GM12873 (cell line): Measurements from ENCODE around the gene CPNE7.

Experiments used
- CTCF ChIP-seq: IDR thresholded peaks from 2 replicates; pipeline ENCODE4 v1.5.1; 2012; ENCODE audit warnings: low read depth, mild to moderate bottlenecking, moderate library complexity, low read length, control low read depth; ENCODE audit not compliant: insufficient read depth; ENCODE audit errors: missing control alignments

Gene CPNE7

GRCh38 chr16:89536886-89537548 lies 38.5 kb upstream of the CPNE7 start:
- TF ChIP-seq CTCF: no peak

- no peak for TF ChIP-seq CTCF
Observed at GRCh38 chr16:89537549-89537925, 38.0 kb upstream of the CPNE7 start.

GRCh38 chr16:89538286-89538685 lies 37.3 kb upstream of the CPNE7 start:
- TF ChIP-seq CTCF: no peak

- no peak for TF ChIP-seq CTCF
Observed at GRCh38 chr16:89540557-89540956, 35.0 kb upstream of the CPNE7 start.

- no peak for TF ChIP-seq CTCF
Observed at GRCh38 chr16:89541792-89542191, 33.8 kb upstream of the CPNE7 start.

- TF ChIP-seq CTCF: no peak
Observed at GRCh38 chr16:89544113-89544512, 31.4 kb upstream of the CPNE7 start.

GRCh38 chr16:89544713-89545043 lies 30.9 kb upstream of the CPNE7 start:
- TF ChIP-seq CTCF: no peak
